Caco-2 (cell line): ENCODE measurements around the gene RERE. TPM values are rescaled to one million over a fixed set of nuclear protein-coding genes. Genes with fewer than 3 reads are reported as not detected.
"Not testable (repeated sequence)": the region's sequence is repeated elsewhere in the genome, so short reads cannot be mapped to it uniquely, and the experiment has no call there.

Experiments used
- BruUV-seq: library from RNA; stranded (reverse); fragments of 400-500 nt; replicated peaks from 2 replicates; lab custom pipeline; 2021; lab: Mats Ljungman, UMichigan
- CTCF ChIA-PET: fragments of 300-600 bp; sonication (Branson Sonifier 250); formaldehyde crosslinking; loops from one replicate; lab custom pipeline; 2022; ENCODE audit warnings: antibody characterized with exemption; lab: Charles Lee
- POLR2A ChIA-PET: fragments of 300-600 bp; sonication (Branson Sonifier 250); formaldehyde crosslinking; loops from one replicate; lab custom pipeline; 2022; ENCODE audit warnings: antibody characterized with exemption; lab: Charles Lee
- DNase-seq, 2 experiments: peaks; one replicate each; pipeline versions ENCODE4 v3.0.0 to v3.0.0-alpha.2; 2020 to 2022
- H3K27me3 ChIP-seq: replicated peaks from 2 replicates; pipeline ENCODE4 v1.6.0; 2011; ENCODE audit warnings: low read length; ENCODE audit not compliant: control insufficient read depth, insufficient read depth
- H3K36me3 ChIP-seq: 2 replicates; pipeline ENCODE4 v1.5.1; 2011; ENCODE audit warnings: low read length; ENCODE audit not compliant: control insufficient read depth, insufficient read depth
- H3K4me1 ChIP-seq: fragments of 250-450 bp; sonication (Bioruptor Pico); 2 replicates; pipeline ENCODE4 v1.5.1; 2020; ENCODE audit warnings: mild to moderate bottlenecking
- H3K4me3 ChIP-seq: 2 replicates; pipeline ENCODE4 v1.5.1; 2011; ENCODE audit warnings: low read depth, mild to moderate bottlenecking, control low read depth, low read length
- H3K9me3 ChIP-seq: fragments of 250-450 bp; sonication (Bioruptor Pico); 2 replicates; pipeline ENCODE4 v1.5.1; 2020; ENCODE audit warnings: mild to moderate bottlenecking, moderate library complexity
- H3K27ac Mint-ChIP-seq: one replicate; pipeline ENCODE4 v1.8.0; 2022; ENCODE audit warnings: mixed read lengths; ENCODE audit not compliant: unreplicated experiment
- H3K27me3 Mint-ChIP-seq: one replicate; pipeline ENCODE4 v1.8.0; 2022; ENCODE audit warnings: mixed read lengths; ENCODE audit not compliant: insufficient read depth, unreplicated experiment
- H3K36me3 Mint-ChIP-seq: one replicate; pipeline ENCODE4 v1.8.0; 2022; ENCODE audit warnings: mild to moderate bottlenecking, mixed read lengths; ENCODE audit not compliant: insufficient read depth, unreplicated experiment
- H3K4me1 Mint-ChIP-seq: one replicate; pipeline ENCODE4 v1.8.0; 2022; ENCODE audit warnings: low read depth, mixed read lengths; ENCODE audit not compliant: unreplicated experiment
- H3K4me3 Mint-ChIP-seq: one replicate; pipeline ENCODE4 v1.8.0; 2022; ENCODE audit warnings: mild to moderate bottlenecking, moderate library complexity, mixed read lengths; ENCODE audit not compliant: unreplicated experiment
- H3K9me3 Mint-ChIP-seq: one replicate; pipeline ENCODE4 v1.8.0; 2022; ENCODE audit warnings: mixed read lengths; ENCODE audit not compliant: unreplicated experiment
- intact Hi-C: fragments of 100-400 bp; cut with micrococcal nuclease; formaldehyde crosslinking; loops from one replicate; pipeline ENCODE4 v1.10.0; 2022; ENCODE audit not compliant: unreplicated experiment
- total RNA-seq: library from RNA; stranded (reverse); gene quantifications from 2 replicates; pipeline ENCODE4 v1.2.3, GENCODE V29; 2022
- TF ChIP-seq, protein P1 (sequence below), 2 experiments: fragments of 200-600 bp in 1 of 2; IDR thresholded peaks; 1 replicate in 1 of 2; 2 replicates in 1 of 2; pipeline versions ENCODE4 v1.5.1 to v1.8.0; 2011 to 2022; ENCODE audit warnings: antibody characterized with exemption in 1 of 2, control low read depth in 1 of 2, inconsistent platforms in 1 of 2, low read depth in 1 of 2, low read length in 1 of 2, mild to moderate bottlenecking in 1 of 2, moderate library complexity in 1 of 2; ENCODE audit not compliant: insufficient read depth in 1 of 2, severe bottlenecking in 1 of 2, unreplicated experiment in 1 of 2

RERE gene
- total RNA-seq, 1 experiment from 2014 or later = 85.2 TPM

DNA sequence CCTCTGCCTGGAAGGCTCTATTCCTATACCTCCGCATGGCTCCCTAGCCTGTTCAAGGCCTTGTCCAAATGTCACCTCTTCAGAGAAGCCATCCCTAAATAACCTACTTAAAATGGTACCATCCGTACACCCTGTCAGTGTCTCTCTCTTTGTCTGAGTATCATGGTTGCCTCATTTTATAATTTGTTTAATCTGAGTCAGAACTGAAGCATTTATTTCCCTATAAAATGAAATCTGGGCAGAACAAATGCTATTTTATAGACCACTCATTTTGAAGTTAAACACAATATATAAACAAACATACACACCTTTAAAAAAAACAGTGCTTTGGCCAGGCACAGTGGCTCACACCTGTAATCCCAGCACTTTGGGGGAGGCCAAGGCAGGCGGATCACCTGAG, 30.2 kb downstream of the RERE start:
- no peaks in the 10 kb centered on the region for H3K9me3 ChIP-seq
- H3K9me3 Mint-ChIP-seq = no peaks in the 10 kb centered on the region
- no peaks in the 10 kb centered on the region for H3K36me3 ChIP-seq
- H3K4me1 ChIP-seq = peaks cover 37% of the 10 kb centered on the region
- peaks cover 17% of the 10 kb centered on the region for H3K36me3 Mint-ChIP-seq
- intact Hi-C loops = no loop called here
- ChIA-PET CTCF (no interaction called here), POLR2A (no interaction called here)
- TF ChIP-seq, protein P1, sequence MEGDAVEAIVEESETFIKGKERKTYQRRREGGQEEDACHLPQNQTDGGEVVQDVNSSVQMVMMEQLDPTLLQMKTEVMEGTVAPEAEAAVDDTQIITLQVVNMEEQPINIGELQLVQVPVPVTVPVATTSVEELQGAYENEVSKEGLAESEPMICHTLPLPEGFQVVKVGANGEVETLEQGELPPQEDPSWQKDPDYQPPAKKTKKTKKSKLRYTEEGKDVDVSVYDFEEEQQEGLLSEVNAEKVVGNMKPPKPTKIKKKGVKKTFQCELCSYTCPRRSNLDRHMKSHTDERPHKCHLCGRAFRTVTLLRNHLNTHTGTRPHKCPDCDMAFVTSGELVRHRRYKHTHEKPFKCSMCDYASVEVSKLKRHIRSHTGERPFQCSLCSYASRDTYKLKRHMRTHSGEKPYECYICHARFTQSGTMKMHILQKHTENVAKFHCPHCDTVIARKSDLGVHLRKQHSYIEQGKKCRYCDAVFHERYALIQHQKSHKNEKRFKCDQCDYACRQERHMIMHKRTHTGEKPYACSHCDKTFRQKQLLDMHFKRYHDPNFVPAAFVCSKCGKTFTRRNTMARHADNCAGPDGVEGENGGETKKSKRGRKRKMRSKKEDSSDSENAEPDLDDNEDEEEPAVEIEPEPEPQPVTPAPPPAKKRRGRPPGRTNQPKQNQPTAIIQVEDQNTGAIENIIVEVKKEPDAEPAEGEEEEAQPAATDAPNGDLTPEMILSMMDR (IDR thresholded peaks at IDR 0.05; ENCODE audit: insufficient read depth in 1 of 2, low read depth in 1 of 2, low read length in 1 of 2, severe bottlenecking in 1 of 2, unreplicated experiment in 1 of 2) = no peak
- no peaks in the 10 kb centered on the region for H3K27me3 Mint-ChIP-seq
- H3K4me3 ChIP-seq = no peak overlapping the region
- DNase-seq = no peak
- no peaks in the 10 kb centered on the region for H3K27me3 ChIP-seq
- H3K4me3 Mint-ChIP-seq = no peak overlapping the region
- H3K27ac Mint-ChIP-seq = no peak overlapping the region
- peaks cover 38% of the 10 kb centered on the region for H3K4me1 Mint-ChIP-seq
- no TSS peak for BruUV-seq

DNA sequence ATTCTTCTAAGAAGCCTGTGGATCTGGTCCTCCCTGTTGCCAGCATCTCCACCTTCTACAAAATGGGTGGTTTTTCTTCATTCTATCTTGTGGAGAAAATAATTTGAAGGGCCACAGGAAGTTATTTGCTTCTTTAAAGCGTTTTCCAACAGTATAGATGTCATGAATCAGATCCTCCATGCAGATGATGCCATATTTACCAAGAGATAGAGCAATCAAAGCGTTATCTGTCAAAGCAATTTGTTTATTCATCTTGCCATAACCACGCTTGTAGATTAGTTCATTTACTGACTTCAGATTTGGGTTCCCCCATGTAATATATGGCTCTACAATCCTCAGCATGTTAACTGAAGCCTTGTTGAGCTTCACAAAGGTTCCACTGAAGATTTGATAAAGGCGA, 31.2 kb downstream of the RERE start:
- H3K4me1 ChIP-seq = peaks cover 43% of the 10 kb centered on the region
- H3K36me3 ChIP-seq, intact Hi-C loops, H3K27ac Mint-ChIP-seq, DNase-seq, H3K36me3 Mint-ChIP-seq, H3K4me3 ChIP-seq, CTCF ChIA-PET, H3K27me3 ChIP-seq, POLR2A ChIA-PET, H3K4me3 Mint-ChIP-seq, H3K9me3 ChIP-seq, BruUV-seq, H3K27me3 Mint-ChIP-seq, H3K9me3 Mint-ChIP-seq: not testable (repeated sequence)
- H3K4me1 Mint-ChIP-seq = peaks cover 39% of the 10 kb centered on the region

DNA sequence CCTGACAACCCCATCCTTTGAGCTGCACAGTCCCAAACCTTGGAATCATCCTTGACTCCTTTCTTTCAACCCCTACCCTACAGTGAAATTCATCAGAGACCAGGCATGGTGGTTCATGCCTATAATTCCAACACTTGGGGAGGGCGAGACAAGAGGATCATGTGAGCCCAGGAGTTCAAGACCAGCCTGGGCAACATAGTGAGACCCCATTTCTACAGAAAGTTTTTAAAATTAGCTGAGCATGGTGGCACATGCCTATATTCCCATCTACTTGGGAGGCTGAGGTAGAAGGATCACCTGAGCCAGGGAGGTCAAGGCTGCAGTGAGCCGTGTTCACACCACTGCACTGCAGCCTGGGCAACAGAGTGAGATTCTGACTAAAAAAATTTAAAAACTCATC, 34.5 kb downstream of the RERE start:
- CTCF ChIA-PET = no interaction called here
- POLR2A ChIA-PET = no interaction called here
- no peaks in the 10 kb centered on the region for H3K9me3 Mint-ChIP-seq
- no peaks in the 10 kb centered on the region for H3K9me3 ChIP-seq
- intact Hi-C loops = no loop called here
- no peak overlapping the region for H3K4me3 ChIP-seq
- TF ChIP-seq, protein P1 (IDR thresholded peaks at IDR 0.05; ENCODE audit: insufficient read depth in 1 of 2, low read depth in 1 of 2, low read length in 1 of 2, severe bottlenecking in 1 of 2, unreplicated experiment in 1 of 2) = no peak
- H3K36me3 Mint-ChIP-seq = no peaks in the 10 kb centered on the region
- DNase-seq = no peak
- no peaks in the 10 kb centered on the region for H3K27me3 ChIP-seq
- H3K27ac Mint-ChIP-seq = no peak overlapping the region
- H3K4me1 ChIP-seq = peaks cover 18% of the 10 kb centered on the region
- no peaks in the 10 kb centered on the region for H3K36me3 ChIP-seq
- H3K27me3 Mint-ChIP-seq = no peaks in the 10 kb centered on the region
- BruUV-seq = no TSS peak
- H3K4me3 Mint-ChIP-seq = no peak overlapping the region
- peaks cover 20% of the 10 kb centered on the region for H3K4me1 Mint-ChIP-seq
